Mesendoderm (in vitro differentiated cells): Measurements from ENCODE around the gene PIH1D1.

ENCODE experiments used
- DNase-seq: peaks from one replicate; pipeline ENCODE4 v3.0.0; 2013
- H2AK5ac ChIP-seq: 2 replicates; pipeline ENCODE4 v1.6.1; 2013; ENCODE audit warnings: low read length, inconsistent platforms
- H2BK120ac ChIP-seq: 2 replicates; pipeline ENCODE4 v1.6.1; 2013; ENCODE audit warnings: low read depth, mild to moderate bottlenecking, low read length, moderate library complexity, mixed read lengths
- H2BK15ac ChIP-seq: replicated peaks from 2 replicates; pipeline ENCODE4 v1.6.1; 2013; ENCODE audit warnings: low read depth, mild to moderate bottlenecking, moderate library complexity
- H2BK5ac ChIP-seq: 2 replicates; pipeline ENCODE4 v1.6.1; 2013; ENCODE audit warnings: low read length, inconsistent platforms
- H3K18ac ChIP-seq: 2 replicates; pipeline ENCODE4 v1.6.1; 2013; ENCODE audit warnings: mild to moderate bottlenecking, low read length, mixed read lengths
- H3K23ac ChIP-seq: one replicate; pipeline ENCODE4 v1.6.1; 2013; ENCODE audit warnings: low read length
- H3K27ac ChIP-seq: 2 replicates; pipeline ENCODE4 v1.5.1; 2013; ENCODE audit warnings: low read depth, mild to moderate bottlenecking, inconsistent platforms, low read length, moderate library complexity
- H3K27me3 ChIP-seq: 2 replicates; pipeline ENCODE4 v1.6.1; 2013; ENCODE audit warnings: low read length, control low read depth, mild to moderate bottlenecking, inconsistent platforms; ENCODE audit not compliant: insufficient read depth, poor library complexity
- H3K36me3 ChIP-seq: 2 replicates; pipeline ENCODE4 v1.6.1; 2013; ENCODE audit warnings: low read length, inconsistent platforms; ENCODE audit not compliant: control insufficient read depth, insufficient read depth
- H3K4ac ChIP-seq: one replicate; pipeline ENCODE4 v1.6.1; 2013; ENCODE audit warnings: low read depth, mild to moderate bottlenecking, low read length, moderate library complexity
- H3K4me1 ChIP-seq: 2 replicates; pipeline ENCODE4 v1.6.1; 2013; ENCODE audit warnings: low read depth, low read length, inconsistent platforms; ENCODE audit not compliant: control insufficient read depth
- H3K4me2 ChIP-seq: 2 replicates; pipeline ENCODE4 v1.6.1; 2013; ENCODE audit warnings: low read length
- H3K4me3 ChIP-seq: 2 replicates; pipeline ENCODE4 v1.5.1; 2013; ENCODE audit warnings: mild to moderate bottlenecking, low read length
- H3K56ac ChIP-seq: one replicate; pipeline ENCODE4 v1.6.1; 2013; ENCODE audit warnings: low read length
- H3K79me1 ChIP-seq: 2 replicates; pipeline ENCODE4 v1.6.1; 2013; ENCODE audit warnings: low read length, inconsistent platforms
- H3K79me2 ChIP-seq: 2 replicates; pipeline ENCODE4 v1.6.1; 2013; ENCODE audit warnings: mild to moderate bottlenecking, low read length; ENCODE audit not compliant: control insufficient read depth, insufficient read depth
- H3K9ac ChIP-seq: 2 replicates; pipeline ENCODE4 v1.6.1; 2013; ENCODE audit warnings: low read length, inconsistent platforms
- H4K5ac ChIP-seq: one replicate; pipeline ENCODE4 v1.6.1; 2013; ENCODE audit warnings: low read length
- H4K8ac ChIP-seq: one replicate; pipeline ENCODE4 v1.6.1; 2013; ENCODE audit warnings: low read depth, mild to moderate bottlenecking, control low read depth, low read length, moderate library complexity
- WGBS: extraction: QIAGEN DNeasy Blood & Tissue Kit; methylation state at CpG from one replicate; pipeline ENCODE4 v1.1.7; 2013; ENCODE audit warnings: low lambda C conversion rate, missing lambda C conversion rate; ENCODE audit not compliant: insufficient coverage; ENCODE audit errors: extremely low coverage; 5-methylcytosine and 5-hydroxymethylcytosine counted together

PIH1D1 gene

GRCh38 chr19:49428547-49429451 lies 22.8 kb downstream of the PIH1D1 start:
- no peaks in the 10 kb centered on the region for H3K4me1 ChIP-seq

GRCh38 chr19:49427855-49428546 lies 23.6 kb downstream of the PIH1D1 start:
- Histone ChIP-seq H2AK5ac (no peak overlapping the region), H3K18ac (peak overlapping the region; percentile 15), H3K4me1 (no peaks in the 10 kb centered on the region), H3K79me2 (no peaks in the 10 kb centered on the region), H3K23ac (no peak overlapping the region), H4K8ac (no peak overlapping the region), H2BK15ac (no peak overlapping the region), H2BK120ac (no peak overlapping the region), H3K4me3 (peak overlapping the region; percentile 14), H3K36me3 (no peaks in the 10 kb centered on the region), H3K27me3 (peaks cover 26% of the 10 kb centered on the region), H3K4ac (no peak overlapping the region), H3K79me1 (no peaks in the 10 kb centered on the region), H4K5ac (no peak overlapping the region), H3K9ac (peak overlapping the region; percentile 57), H2BK5ac (no peak overlapping the region), H3K56ac (peak overlapping the region; percentile 79), H3K27ac (no peak overlapping the region), H3K4me2 (peak overlapping the region; percentile 43)
- peak; percentile 60 for DNase-seq
- no CpG with 5 or more reads among the region's 45 CpGs for WGBS

More at GRCh38 chr19:49428547-49429451, 22.8 kb downstream of the PIH1D1 start:
- Histone ChIP-seq H3K27ac (no peak overlapping the region), H2AK5ac (no peak overlapping the region), H3K56ac (peak overlapping the region; percentile 62), H3K9ac (peak overlapping the region; percentile 51), H3K4me2 (peak overlapping the region; percentile 34), H3K18ac (no peak overlapping the region), H3K4ac (no peak overlapping the region), H2BK5ac (no peak overlapping the region), H3K23ac (no peak overlapping the region), H2BK120ac (no peak overlapping the region), H3K27me3 (peaks cover 22% of the 10 kb centered on the region), H3K79me2 (no peaks in the 10 kb centered on the region), H4K8ac (no peak overlapping the region), H2BK15ac (no peak overlapping the region), H3K4me3 (peak overlapping the region; percentile 14), H4K5ac (no peak overlapping the region), H3K36me3 (no peaks in the 10 kb centered on the region), H3K79me1 (no peaks in the 10 kb centered on the region)
- no peak for DNase-seq
- no CpG with 5 or more reads among the region's 29 CpGs for WGBS

- no peak overlapping the region for H2AK5ac ChIP-seq
- no peak overlapping the region for H3K18ac ChIP-seq
- no peak overlapping the region for H2BK15ac ChIP-seq
- H3K9ac ChIP-seq, result no peak overlapping the region
- no peaks in the 10 kb centered on the region for H3K36me3 ChIP-seq
- no CpG with 5 or more reads among the region's 12 CpGs for WGBS
- H3K23ac ChIP-seq, result no peak overlapping the region
- H3K27ac ChIP-seq, result no peak overlapping the region
- H3K4me3 ChIP-seq, result no peak overlapping the region
- no peak overlapping the region for H2BK120ac ChIP-seq
- no peak overlapping the region for H3K4me2 ChIP-seq
- H3K4ac ChIP-seq, result no peak overlapping the region
- H2BK5ac ChIP-seq, result no peak overlapping the region
- no peak overlapping the region for H4K8ac ChIP-seq
- no peak overlapping the region for H4K5ac ChIP-seq
- no peaks in the 10 kb centered on the region for H3K79me2 ChIP-seq
- DNase-seq, result no peak
- peaks cover 33% of the 10 kb centered on the region for H3K27me3 ChIP-seq
- no peaks in the 10 kb centered on the region for H3K4me1 ChIP-seq
- no peak overlapping the region for H3K56ac ChIP-seq
- no peaks in the 10 kb centered on the region for H3K79me1 ChIP-seq
These were observed 24.3 kb downstream of the PIH1D1 start for GRCh38 chr19:49427339-49427738.

- Histone ChIP-seq H4K8ac (no peak overlapping the region), H3K4ac (no peak overlapping the region), H3K27ac (no peak overlapping the region), H3K9ac (no peak overlapping the region), H2BK5ac (no peak overlapping the region), H2BK120ac (no peak overlapping the region), H4K5ac (no peak overlapping the region), H3K79me2 (no peaks in the 10 kb centered on the region), H3K4me2 (no peak overlapping the region), H3K18ac (no peak overlapping the region), H3K56ac (no peak overlapping the region), H3K79me1 (no peaks in the 10 kb centered on the region), H3K4me3 (no peak overlapping the region), H2BK15ac (no peak overlapping the region), H3K27me3 (peaks cover 43% of the 10 kb centered on the region), H3K36me3 (no peaks in the 10 kb centered on the region), H2AK5ac (no peak overlapping the region), H3K23ac (no peak overlapping the region), H3K4me1 (no peaks in the 10 kb centered on the region)
- WGBS, result no CpG with 5 or more reads among the region's 30 CpGs
- DNase-seq, result peak; percentile 71
These were observed 25.6 kb downstream of the PIH1D1 start for GRCh38 chr19:49425922-49426592.

- H4K5ac ChIP-seq, result no peak within 1 kb of the TSS
- H3K23ac ChIP-seq, result no peak within 1 kb of the TSS
- DNase-seq, result no peak
- no peaks in the 10 kb centered on the region for H3K79me1 ChIP-seq
- H3K4me2 ChIP-seq, result no peak within 1 kb of the TSS
- no peak within 1 kb of the TSS for H4K8ac ChIP-seq
- H3K9ac ChIP-seq, result no peak within 1 kb of the TSS
- H3K27me3 ChIP-seq, result peaks cover 43% of the 10 kb centered on the region
- H3K18ac ChIP-seq, result no peak within 1 kb of the TSS
- H3K56ac ChIP-seq, result no peak within 1 kb of the TSS
- H3K4ac ChIP-seq, result no peak within 1 kb of the TSS
- no peak within 1 kb of the TSS for H3K27ac ChIP-seq
- no CpG with 5 or more reads among the region's 7 CpGs for WGBS
- no peaks in the 10 kb centered on the region for H3K79me2 ChIP-seq
- H3K4me1 ChIP-seq, result no peaks in the 10 kb centered on the region
- H2BK120ac ChIP-seq, result no peak within 1 kb of the TSS
- no peak within 1 kb of the TSS for H2AK5ac ChIP-seq
- no peak within 1 kb of the TSS for H2BK15ac ChIP-seq
- no peak within 1 kb of the TSS for H2BK5ac ChIP-seq
- no peak within 1 kb of the TSS for H3K4me3 ChIP-seq
- H3K36me3 ChIP-seq, result no peaks in the 10 kb centered on the region
These were observed 26.4 kb downstream of the PIH1D1 start, which contains the start of gene GFY for GRCh38 chr19:49425178-49425577. Gene GFY, plus strand, starts transcription at chr19:49425388. Its CDS starts 1,043 bp downstream, at chr19:49426431.
